PC-9 (cell line): Measurements from ENCODE around the gene MASP2. TPM values are rescaled to one million over a fixed set of nuclear protein-coding genes. Genes with fewer than 3 reads are reported as not detected.
"Not testable (repeated sequence)": the region's sequence is repeated elsewhere in the genome, so short reads cannot be mapped to it uniquely, and the experiment has no call there.

ENCODE experiments used
- BruUV-seq: library from RNA; stranded (reverse); fragments of 400-500 nt; replicated peaks from 2 replicates; lab custom pipeline; 2021; lab: Mats Ljungman, UMichigan
- CTCF ChIA-PET: fragments of 300-600 bp; sonication (Branson Sonifier 250); formaldehyde crosslinking; loops from one replicate; lab custom pipeline; 2022; ENCODE audit warnings: antibody characterized with exemption; lab: Charles Lee
- POLR2A ChIA-PET: fragments of 300-600 bp; sonication (Branson Sonifier 250); formaldehyde crosslinking; loops from one replicate; lab custom pipeline; 2022; ENCODE audit warnings: antibody characterized with exemption; ENCODE audit not compliant: unreplicated experiment; lab: Charles Lee
- DNase-seq, 2 experiments: peaks; one replicate each; pipeline versions ENCODE4 v3.0.0 to v3.0.0-alpha.2; 2015 to 2022; ENCODE audit warnings: mixed read lengths in 1 of 2
- H2AFZ ChIP-seq: fragments of 200-600 bp; sonication (generic); 2 replicates; pipeline ENCODE4 v1.8.1; 2017; ENCODE audit warnings: antibody characterized with exemption
- H3F3A ChIP-seq: fragments of 200-600 bp; sonication (generic); 2 replicates; pipeline ENCODE4 v1.8.1; 2017; ENCODE audit warnings: antibody characterized with exemption, mild to moderate bottlenecking, low read depth; ENCODE audit not compliant: insufficient read depth
- H3K27ac ChIP-seq: fragments of 200-600 bp; sonication (generic); 2 replicates; pipeline ENCODE4 v1.6.1; 2016; ENCODE audit warnings: mixed run types
- H3K27me3 ChIP-seq: fragments of 200-600 bp; sonication (generic); 2 replicates; pipeline ENCODE4 v1.6.1; 2016; ENCODE audit warnings: low read depth, mixed run types; ENCODE audit not compliant: insufficient read depth
- H3K36me3 ChIP-seq: fragments of 200-600 bp; sonication (generic); 2 replicates; pipeline ENCODE4 v1.6.1; 2016; ENCODE audit warnings: low read depth, mixed run types
- H3K4me1 ChIP-seq: fragments of 200-600 bp; sonication (generic); replicated peaks from 2 replicates; pipeline ENCODE4 v1.6.1; 2016; ENCODE audit warnings: mixed run types; ENCODE audit not compliant: insufficient read depth
- H3K4me2 ChIP-seq: fragments of 200-600 bp; sonication (generic); 2 replicates; pipeline ENCODE4 v1.6.1; 2017; ENCODE audit warnings: mixed run types
- H3K4me3 ChIP-seq: fragments of 200-600 bp; sonication (generic); 2 replicates; pipeline ENCODE4 v1.6.1; 2016; ENCODE audit warnings: mixed run types
- H3K79me2 ChIP-seq: fragments of 200-600 bp; sonication (generic); 2 replicates; pipeline ENCODE4 v1.6.1; 2017; ENCODE audit warnings: low read depth, mixed run types
- H3K9me2 ChIP-seq: fragments of 200-600 bp; sonication (generic); 2 replicates; pipeline ENCODE4 v1.8.1; 2017; ENCODE audit warnings: mild to moderate bottlenecking; ENCODE audit not compliant: insufficient read depth
- H3K9me3 ChIP-seq: fragments of 200-600 bp; sonication (generic); 2 replicates; pipeline ENCODE4 v1.8.1; 2016; ENCODE audit warnings: low read depth; ENCODE audit not compliant: insufficient read depth
- H4K20me1 ChIP-seq: fragments of 200-600 bp; sonication (generic); 2 replicates; pipeline ENCODE4 v1.8.1; 2017; ENCODE audit not compliant: insufficient read depth
- EZH2 ChIP-seq: fragments of 200-600 bp; sonication (generic); IDR thresholded peaks from 2 replicates; pipeline ENCODE4 v1.8.0; 2017; ENCODE audit warnings: antibody characterized with exemption, low read depth
- intact Hi-C: fragments of 100-400 bp; cut with micrococcal nuclease; formaldehyde crosslinking; loops from one replicate; pipeline ENCODE4 v1.10.0; 2022; ENCODE audit not compliant: unreplicated experiment
- total RNA-seq: library from RNA; stranded (reverse); gene quantifications from 2 replicates; pipeline ENCODE4 v1.2.3, GENCODE V29; 2021
- TF ChIP-seq, protein P1 (sequence below): fragments of 200-600 bp; sonication (generic); conservative IDR thresholded peaks from 2 replicates; pipeline ENCODE4 v1.6.1; 2017; ENCODE audit warnings: mixed run types, antibody characterized with exemption, mild to moderate bottlenecking, moderate library complexity

The MASP2 gene
- total RNA-seq, 1 experiment from 2014 or later = not detected

DNA sequence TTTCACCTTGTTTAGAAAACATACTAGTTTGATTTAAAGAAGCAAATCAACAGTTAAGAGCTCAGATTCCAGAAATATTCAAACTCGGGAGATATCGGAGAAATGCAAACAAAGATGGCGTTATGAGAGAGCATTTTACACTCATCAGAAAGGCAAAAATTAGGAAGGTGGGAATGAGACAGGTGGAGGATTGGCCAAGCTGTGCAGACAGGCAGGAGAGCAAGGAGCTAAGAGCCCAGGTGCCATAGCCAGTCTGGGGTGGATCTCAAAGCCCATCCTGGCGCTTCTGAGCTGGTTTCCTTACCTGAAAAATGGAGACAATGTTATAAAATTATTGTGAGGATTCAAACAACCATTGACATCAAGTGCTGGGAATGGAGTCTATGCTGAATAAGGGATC, 54.2 kb downstream of the MASP2 start:
- Histone ChIP-seq H3K79me2 (no peaks in the 10 kb centered on the region), H4K20me1 (no peaks in the 10 kb centered on the region), H2AFZ (no peak overlapping the region), H3F3A (no peaks in the 10 kb centered on the region), H3K27ac (no peak overlapping the region), H3K4me3 (no peak overlapping the region), H3K9me3 (no peaks in the 10 kb centered on the region), H3K27me3 (no peaks in the 10 kb centered on the region), H3K36me3 (no peaks in the 10 kb centered on the region), H3K4me2 (no peak overlapping the region), H3K4me1 (no peaks in the 10 kb centered on the region), H3K9me2 (no peaks in the 10 kb centered on the region)
- no peak for DNase-seq
- ChIA-PET POLR2A (no interaction called here), CTCF (interaction anchor here (0.5 to 0.6 kb wide), 2 partner anchors 12 to 60 kb away, joined by 3 to 8 read pairs; no protein-coding TSS in a partner anchor)
- intact Hi-C loops = no loop called here
- no peak for TF ChIP-seq EZH2
- TF ChIP-seq, protein P1, sequence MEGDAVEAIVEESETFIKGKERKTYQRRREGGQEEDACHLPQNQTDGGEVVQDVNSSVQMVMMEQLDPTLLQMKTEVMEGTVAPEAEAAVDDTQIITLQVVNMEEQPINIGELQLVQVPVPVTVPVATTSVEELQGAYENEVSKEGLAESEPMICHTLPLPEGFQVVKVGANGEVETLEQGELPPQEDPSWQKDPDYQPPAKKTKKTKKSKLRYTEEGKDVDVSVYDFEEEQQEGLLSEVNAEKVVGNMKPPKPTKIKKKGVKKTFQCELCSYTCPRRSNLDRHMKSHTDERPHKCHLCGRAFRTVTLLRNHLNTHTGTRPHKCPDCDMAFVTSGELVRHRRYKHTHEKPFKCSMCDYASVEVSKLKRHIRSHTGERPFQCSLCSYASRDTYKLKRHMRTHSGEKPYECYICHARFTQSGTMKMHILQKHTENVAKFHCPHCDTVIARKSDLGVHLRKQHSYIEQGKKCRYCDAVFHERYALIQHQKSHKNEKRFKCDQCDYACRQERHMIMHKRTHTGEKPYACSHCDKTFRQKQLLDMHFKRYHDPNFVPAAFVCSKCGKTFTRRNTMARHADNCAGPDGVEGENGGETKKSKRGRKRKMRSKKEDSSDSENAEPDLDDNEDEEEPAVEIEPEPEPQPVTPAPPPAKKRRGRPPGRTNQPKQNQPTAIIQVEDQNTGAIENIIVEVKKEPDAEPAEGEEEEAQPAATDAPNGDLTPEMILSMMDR = no peak
- BruUV-seq = no TSS peak

DNA sequence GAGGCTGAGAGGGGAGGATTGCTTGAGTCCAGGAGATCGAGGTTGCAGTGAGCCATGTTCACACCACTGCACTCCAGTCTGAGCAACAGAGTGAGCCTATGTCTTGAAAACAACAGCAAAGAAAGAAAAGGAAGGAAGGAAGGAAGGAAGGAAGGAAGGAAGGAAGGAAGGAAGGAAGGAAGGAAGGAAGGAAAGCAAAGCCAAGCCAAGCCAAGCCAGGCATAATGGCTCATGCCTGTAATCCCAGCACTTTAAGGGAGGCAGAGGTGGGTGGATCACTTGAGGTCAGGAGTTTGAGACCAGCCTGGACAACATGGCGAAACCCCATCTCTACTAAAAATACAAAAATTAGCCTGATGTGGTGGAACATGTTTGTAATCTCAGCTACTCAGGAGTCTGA, 55.0 kb downstream of the MASP2 start:
- H3K9me2 ChIP-seq, H4K20me1 ChIP-seq, CTCF ChIA-PET, H3K4me3 ChIP-seq, H3K79me2 ChIP-seq, H3K4me2 ChIP-seq, H3K4me1 ChIP-seq, H2AFZ ChIP-seq, BruUV-seq, H3F3A ChIP-seq, DNase-seq, H3K27me3 ChIP-seq, H3K9me3 ChIP-seq, H3K36me3 ChIP-seq, intact Hi-C loops, POLR2A ChIA-PET, H3K27ac ChIP-seq: not testable (repeated sequence)

DNA sequence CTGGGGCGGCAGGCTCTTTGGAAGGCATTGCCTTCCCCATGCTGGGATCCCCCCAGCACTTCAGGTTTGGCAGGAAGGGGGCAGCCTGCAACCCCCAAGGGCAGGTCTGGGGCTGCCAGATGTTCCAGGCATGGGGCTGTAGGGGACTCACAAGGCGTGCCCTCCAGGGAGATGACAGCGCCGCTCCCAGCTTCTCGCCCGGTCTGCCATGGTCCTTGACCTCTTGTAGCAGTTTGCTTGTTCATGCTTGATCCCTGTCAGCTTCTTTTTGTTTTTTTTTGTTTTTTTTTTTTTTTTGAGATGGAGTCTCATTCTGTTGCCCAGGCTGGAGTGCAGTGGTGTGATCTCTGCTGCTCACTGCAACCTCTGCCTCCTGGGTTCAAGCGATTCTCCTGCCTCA, 56.2 kb downstream of the MASP2 start:
- Histone ChIP-seq H3K79me2 (no peaks in the 10 kb centered on the region), H3K27ac (no peak overlapping the region), H3K9me2 (no peaks in the 10 kb centered on the region), H2AFZ (no peak overlapping the region), H3K27me3 (no peaks in the 10 kb centered on the region), H4K20me1 (no peaks in the 10 kb centered on the region), H3F3A (no peaks in the 10 kb centered on the region), H3K4me3 (no peak overlapping the region), H3K4me2 (no peak overlapping the region), H3K36me3 (no peaks in the 10 kb centered on the region), H3K4me1 (no peaks in the 10 kb centered on the region), H3K9me3 (no peaks in the 10 kb centered on the region)
- CTCF ChIA-PET = interaction anchor here (0.6 to 0.7 kb wide), 2 partner anchors 10 to 434 kb away, joined by 4 to 5 read pairs; no protein-coding TSS in a partner anchor
- intact Hi-C loops = no loop called here
- BruUV-seq = no TSS peak
- TF ChIP-seq, protein P1 = no peak
- no peak for TF ChIP-seq EZH2
- POLR2A ChIA-PET = no interaction called here
- no peak for DNase-seq

DNA sequence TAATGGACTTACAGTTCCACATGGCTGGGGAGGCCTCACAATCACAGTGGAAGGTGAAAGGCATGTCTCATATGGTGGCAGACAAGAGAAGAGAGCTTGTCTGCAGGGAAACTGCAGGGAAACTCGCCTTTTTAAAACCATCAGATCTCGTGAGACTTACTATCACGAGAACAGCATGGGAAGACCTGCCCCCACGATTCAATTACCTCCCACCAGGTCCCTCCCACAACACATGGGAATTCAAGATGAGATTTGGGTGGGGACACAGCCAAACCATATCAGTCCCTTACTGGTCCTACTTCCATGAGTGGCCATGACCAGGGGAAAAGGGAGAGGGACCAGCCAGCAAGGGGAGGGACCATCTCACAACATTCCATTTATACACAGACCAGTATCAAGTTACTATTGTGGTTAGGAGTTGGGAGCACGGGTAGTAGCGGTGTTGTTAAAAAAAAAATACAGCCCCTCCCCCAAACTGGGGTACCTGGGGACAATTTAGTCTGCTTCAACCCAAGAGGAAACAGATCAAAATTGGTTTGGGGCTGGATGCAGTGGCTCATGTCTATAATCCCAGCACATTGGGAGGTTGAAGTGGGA, 57.0 kb downstream of the MASP2 start:
- DNase-seq, POLR2A ChIA-PET, H3K27ac ChIP-seq, intact Hi-C loops, H3K36me3 ChIP-seq, H4K20me1 ChIP-seq, BruUV-seq, H3K9me3 ChIP-seq, H3K79me2 ChIP-seq, H2AFZ ChIP-seq, H3K9me2 ChIP-seq, H3K4me3 ChIP-seq, H3F3A ChIP-seq, H3K4me1 ChIP-seq, H3K27me3 ChIP-seq, CTCF ChIA-PET: not testable (repeated sequence)
- peak overlapping the region; percentile 10; the same call in 1 of the 2 replicates for H3K4me2 ChIP-seq
